IgD-negative memory B cell (primary cell): ENCODE measurements around the gene RAI14. TPM values are rescaled to one million over a fixed set of nuclear protein-coding genes. Genes with fewer than 3 reads are reported as not detected.
"Not testable (repeated sequence)": the region's sequence is repeated elsewhere in the genome, so short reads cannot be mapped to it uniquely, and the experiment has no call there.

ENCODE experiments used
- H3K27ac Mint-ChIP-seq, 3 donors: one replicate each; pipeline ENCODE4 v1.8.0; 2020 to 2022; ENCODE audit warnings: mild to moderate bottlenecking in 3 of 3, mixed read lengths in 3 of 3, moderate library complexity in 1 of 3
- H3K27me3 Mint-ChIP-seq: one replicate; pipeline ENCODE4 v1.8.0; 2021; ENCODE audit warnings: mixed read lengths
- H3K36me3 Mint-ChIP-seq: one replicate; pipeline ENCODE4 v1.8.0; 2020; ENCODE audit warnings: mild to moderate bottlenecking, mixed read lengths
- H3K4me1 Mint-ChIP-seq, 3 donors: one replicate each; pipeline ENCODE4 v1.8.0; 2020 to 2022; ENCODE audit warnings: mixed read lengths in 3 of 3, mild to moderate bottlenecking in 1 of 3
- H3K4me3 Mint-ChIP-seq, 4 donors: one replicate each; pipeline ENCODE4 v1.8.0; 2020 to 2022; ENCODE audit warnings: mild to moderate bottlenecking in 4 of 4, mixed read lengths in 4 of 4, moderate library complexity in 3 of 4
- H3K9me3 Mint-ChIP-seq, 3 donors: one replicate each; pipeline ENCODE4 v1.8.0; 2020 to 2021; ENCODE audit warnings: mixed read lengths in 3 of 3, mild to moderate bottlenecking in 1 of 3
- polyA plus RNA-seq: library from polyadenylated mRNA; unstranded; fragments of 300-500 nt; fragmentation: Illumina TruSeq; gene quantifications from one replicate; pipeline ENCODE4 v1.2.3, GENCODE V29; 2021

Gene RAI14
- polyA plus RNA-seq, 1 donor from 2014 or later, result 1.2 TPM

DNA sequence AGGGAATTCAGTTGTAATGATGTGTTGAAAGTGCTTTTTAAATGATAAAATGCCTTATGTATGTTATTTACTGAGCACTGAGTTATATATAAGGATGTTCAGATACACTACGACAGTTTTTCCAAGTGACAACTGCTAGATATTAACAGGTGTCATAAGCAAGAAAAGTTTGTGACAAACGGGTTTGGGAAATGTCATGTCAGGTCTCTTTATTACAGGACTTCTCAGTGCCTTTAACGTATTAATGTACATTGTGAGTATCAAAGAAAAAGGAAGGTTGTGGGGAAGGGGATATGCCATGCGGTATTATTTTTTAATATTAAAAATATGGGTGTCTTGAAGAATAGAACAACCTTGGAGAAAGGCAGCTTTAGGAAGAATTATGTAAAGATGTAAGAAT, 56.4 kb downstream of the RAI14 start:
- Mint-ChIP-seq H3K4me3 (no peak overlapping the region), H3K27me3 (peaks cover 3% of the 10 kb centered on the region), H3K27ac (no peak overlapping the region), H3K36me3 (peaks cover 2% of the 10 kb centered on the region), H3K9me3 (no peaks in the 10 kb centered on the region), H3K4me1 (peaks cover 0 to 3% (median 0%) of the 10 kb centered on the region in 3 donors)

DNA sequence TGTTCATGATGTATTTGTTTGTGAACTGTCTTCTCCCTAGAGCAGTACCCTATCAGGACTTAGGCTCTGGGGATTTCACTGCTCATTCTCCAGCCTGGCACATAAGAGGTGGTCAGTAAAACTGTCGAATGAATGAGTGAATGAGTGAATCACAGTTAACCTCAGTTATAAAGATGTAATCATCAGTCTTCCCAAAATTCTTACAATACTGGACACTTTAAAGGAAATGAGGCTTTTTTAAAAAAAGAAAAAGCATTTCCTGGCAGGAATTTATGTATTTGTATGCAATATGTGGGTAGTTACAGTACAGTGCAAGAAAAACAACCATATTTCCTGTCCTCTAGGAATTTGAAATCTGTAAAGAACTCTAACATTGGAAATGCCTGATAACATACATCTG, 59.6 kb downstream of the RAI14 start:
- Mint-ChIP-seq H3K27me3 (peaks cover 3% of the 10 kb centered on the region), H3K36me3 (peaks cover 2% of the 10 kb centered on the region), H3K9me3 (no peaks in the 10 kb centered on the region), H3K4me3 (no peak overlapping the region), H3K4me1 (no peaks in the 10 kb centered on the region), H3K27ac (no peak overlapping the region)

DNA sequence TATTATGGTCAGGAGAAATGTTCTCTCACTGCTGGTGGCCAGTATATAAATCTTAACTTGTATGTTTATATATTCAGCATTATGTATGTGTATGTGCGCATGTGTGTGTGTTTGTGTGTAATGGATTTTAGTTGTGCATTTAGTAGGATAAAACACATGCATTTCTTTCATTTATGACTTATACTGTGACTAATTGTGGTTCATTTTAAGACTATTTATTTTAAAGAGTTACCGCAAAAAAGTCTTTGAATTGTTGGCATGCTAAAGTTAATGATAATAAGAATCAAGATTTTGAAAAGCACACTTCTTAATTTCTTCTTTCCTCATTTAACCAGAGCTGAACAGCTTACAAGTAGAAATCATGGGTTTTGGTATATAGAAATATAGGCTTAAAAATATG, 60.9 kb downstream of the RAI14 start:
- Mint-ChIP-seq H3K27me3 (peaks cover 4% of the 10 kb centered on the region), H3K27ac (no peak overlapping the region), H3K4me1 (no peaks in the 10 kb centered on the region), H3K4me3 (no peak overlapping the region), H3K9me3 (peaks cover 0 to 2% (median 0%) of the 10 kb centered on the region in 3 donors), H3K36me3 (peaks cover 2% of the 10 kb centered on the region)

DNA sequence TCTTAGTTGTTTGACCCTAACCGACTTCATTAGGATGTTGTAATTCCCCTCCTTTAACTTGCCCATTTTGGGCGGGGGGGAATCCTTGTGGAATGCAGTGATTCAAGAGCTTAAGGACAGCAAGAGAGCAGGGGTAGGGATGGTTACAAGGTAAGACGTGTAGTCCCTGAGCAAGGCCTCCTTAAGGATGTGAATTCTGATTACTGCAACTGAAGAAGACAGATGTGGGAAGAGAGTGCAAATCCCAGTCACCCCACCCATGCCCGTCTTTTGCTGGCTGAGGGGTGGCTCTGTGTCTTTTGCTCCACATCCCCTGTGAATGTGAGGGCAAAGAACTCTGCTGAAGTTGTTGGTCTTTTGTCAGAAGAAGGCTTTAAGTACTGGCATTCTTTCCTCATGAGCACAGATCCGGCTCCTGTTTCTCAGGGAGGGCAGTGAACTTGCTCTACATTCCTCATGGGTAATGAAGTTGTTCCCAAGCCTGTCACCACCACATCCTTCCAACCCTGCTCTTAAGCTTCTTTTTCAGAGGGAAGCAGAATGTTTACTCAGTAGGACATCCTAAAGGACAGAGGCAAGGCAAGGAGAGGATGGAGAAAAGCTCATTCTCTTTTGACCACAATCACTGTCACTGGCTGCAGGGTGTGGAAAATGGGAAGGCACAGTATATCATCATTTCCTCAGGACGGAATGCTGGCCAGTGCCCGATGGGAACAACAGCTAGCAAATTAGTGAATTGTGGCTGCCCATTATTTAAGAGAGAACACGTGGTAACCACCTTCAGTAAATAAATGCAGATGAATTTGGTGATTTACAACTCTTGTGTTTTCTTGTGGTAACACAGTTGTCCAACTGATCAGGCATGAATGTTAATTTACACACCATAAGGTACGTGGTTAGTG, 61.5 kb downstream of the RAI14 start:
- no peak overlapping the region for H3K27ac Mint-ChIP-seq
- no peak overlapping the region for H3K4me3 Mint-ChIP-seq
- H3K36me3 Mint-ChIP-seq, result peaks cover 2% of the 10 kb centered on the region
- peaks cover 4% of the 10 kb centered on the region for H3K27me3 Mint-ChIP-seq
- H3K9me3 Mint-ChIP-seq, result peaks cover 0 to 2% (median 0%) of the 10 kb centered on the region in 3 donors
- no peaks in the 10 kb centered on the region for H3K4me1 Mint-ChIP-seq

DNA sequence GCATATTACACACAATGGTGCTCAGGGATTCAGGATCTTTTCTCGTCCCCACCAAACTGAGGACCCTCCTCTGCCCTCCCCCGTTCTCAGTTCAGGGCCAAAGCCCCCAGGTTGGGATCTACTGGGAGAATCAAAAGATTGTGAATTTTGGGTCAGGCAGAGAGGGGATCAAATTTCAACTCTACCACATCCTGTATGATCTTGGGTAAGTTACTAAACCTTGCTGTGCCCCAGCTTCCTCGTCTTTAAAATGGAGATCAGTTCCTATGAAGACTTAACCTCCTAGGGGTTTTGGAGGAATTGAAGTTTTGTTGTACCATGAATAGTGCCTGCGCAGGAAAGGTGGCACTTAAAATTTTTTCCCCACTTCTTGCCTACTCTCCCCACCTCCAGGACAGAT, 62.4 kb downstream of the RAI14 start:
- H3K27ac Mint-ChIP-seq, result no peak overlapping the region
- peaks cover 0 to 2% (median 0%) of the 10 kb centered on the region in 3 donors for H3K9me3 Mint-ChIP-seq
- H3K4me1 Mint-ChIP-seq, result no peaks in the 10 kb centered on the region
- H3K27me3 Mint-ChIP-seq, result peaks cover 4% of the 10 kb centered on the region
- H3K36me3 Mint-ChIP-seq, result peaks cover 2% of the 10 kb centered on the region
- no peak overlapping the region for H3K4me3 Mint-ChIP-seq

DNA sequence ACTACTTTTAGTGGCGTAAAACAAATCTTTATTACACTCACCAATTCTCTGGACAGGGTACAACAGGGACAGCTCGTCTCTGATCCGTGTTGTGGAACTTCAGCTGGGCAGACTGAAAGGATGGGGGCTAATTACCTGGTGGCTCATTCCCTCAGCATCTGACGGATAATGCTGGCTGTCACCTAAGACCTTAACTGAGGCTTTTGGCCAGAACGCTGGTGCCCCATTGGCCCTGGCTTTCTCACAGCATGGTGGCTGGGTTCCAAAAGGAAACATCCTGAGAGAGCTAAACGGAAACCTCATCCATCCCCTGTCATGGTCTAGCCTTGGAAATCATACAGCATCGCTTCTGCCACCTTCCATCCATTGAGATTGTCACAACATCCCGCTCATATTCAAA, 62.9 kb downstream of the RAI14 start:
- peaks cover 0 to 2% (median 0%) of the 10 kb centered on the region in 3 donors for H3K9me3 Mint-ChIP-seq
- H3K27me3 Mint-ChIP-seq, result peaks cover 4% of the 10 kb centered on the region
- no peak overlapping the region for H3K27ac Mint-ChIP-seq
- H3K4me1 Mint-ChIP-seq, result no peaks in the 10 kb centered on the region
- H3K4me3 Mint-ChIP-seq, result no peak overlapping the region
- H3K36me3 Mint-ChIP-seq, result peaks cover 2% of the 10 kb centered on the region

DNA sequence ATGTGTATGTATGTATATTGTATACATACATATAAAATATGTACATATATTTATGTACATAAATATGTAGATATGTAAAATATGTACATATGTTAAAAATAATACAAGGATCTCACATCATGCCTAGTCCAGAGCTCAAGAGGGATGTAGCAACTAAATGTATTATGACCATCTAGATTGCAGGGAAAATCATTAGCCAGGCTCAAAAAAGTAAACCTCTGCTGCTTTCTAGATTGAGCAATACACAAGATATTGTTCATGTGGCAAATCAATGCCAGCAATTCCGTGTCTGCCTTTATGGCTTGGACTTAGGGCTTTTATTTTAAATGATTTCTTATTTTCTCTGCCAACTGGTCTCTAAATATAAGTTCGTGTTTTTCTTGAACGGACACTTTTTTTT, 65.2 kb downstream of the RAI14 start:
- Mint-ChIP-seq H3K4me3 (no peak overlapping the region), H3K9me3 (peaks cover 0 to 4% (median 0%) of the 10 kb centered on the region in 3 donors), H3K36me3 (no peaks in the 10 kb centered on the region)

DNA sequence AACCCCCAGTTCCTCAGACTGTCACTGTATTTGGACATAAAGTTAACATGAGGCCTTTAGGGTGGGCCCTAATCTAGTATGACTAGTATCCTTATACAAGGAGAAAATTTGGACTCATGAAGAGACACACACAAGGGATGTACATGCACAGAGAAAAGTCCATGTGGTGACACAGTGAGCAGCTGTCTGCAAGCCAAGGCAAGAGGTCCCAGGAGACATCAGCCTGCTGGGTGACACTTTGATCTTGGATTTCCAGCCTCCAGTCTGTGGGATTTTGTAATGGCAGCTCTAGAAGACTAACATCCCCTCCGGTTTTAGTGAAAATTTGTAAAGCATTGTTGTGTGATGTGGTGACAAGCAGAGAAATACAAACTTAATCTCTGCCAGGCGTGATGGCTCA, 66.1 kb downstream of the RAI14 start:
- no peak overlapping the region for H3K27ac Mint-ChIP-seq
- no peaks in the 10 kb centered on the region for H3K4me1 Mint-ChIP-seq
- no peak overlapping the region for H3K4me3 Mint-ChIP-seq
- H3K36me3 Mint-ChIP-seq, result no peaks in the 10 kb centered on the region
- peaks cover 2% of the 10 kb centered on the region for H3K27me3 Mint-ChIP-seq
- peaks cover 3 to 7% (median 6%) of the 10 kb centered on the region in 3 donors for H3K9me3 Mint-ChIP-seq

More for the DNA sequence above, 65.2 kb downstream of the RAI14 start:
- Mint-ChIP-seq H3K27me3 (peaks cover 2% of the 10 kb centered on the region), H3K4me1 (no peaks in the 10 kb centered on the region), H3K27ac (no peak overlapping the region)

DNA sequence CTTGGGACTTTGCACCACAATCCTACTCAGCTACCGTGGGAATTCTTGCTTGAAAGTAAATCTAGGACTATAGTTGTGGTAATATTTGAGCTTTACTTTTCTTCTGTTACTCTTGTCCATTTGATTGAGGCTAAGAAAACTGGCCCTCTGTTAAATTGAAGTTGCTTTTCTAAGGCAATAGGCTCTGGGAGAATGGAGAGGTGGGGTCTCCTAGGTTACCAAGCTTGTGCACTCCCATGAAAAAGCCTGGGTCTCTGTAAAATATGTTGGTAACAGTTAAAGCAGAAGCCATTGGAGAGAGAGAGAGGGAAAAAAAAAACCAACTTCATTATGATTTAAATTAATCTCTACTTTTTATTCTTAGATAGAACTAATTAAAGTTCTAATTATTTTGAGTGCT, 68.6 kb downstream of the RAI14 start:
- H3K27me3 Mint-ChIP-seq, result peaks cover 6% of the 10 kb centered on the region
- H3K4me1 Mint-ChIP-seq, result no peaks in the 10 kb centered on the region
- H3K36me3 Mint-ChIP-seq, result no peaks in the 10 kb centered on the region
- no peak overlapping the region for H3K4me3 Mint-ChIP-seq
- H3K27ac Mint-ChIP-seq, result no peak overlapping the region
- peaks cover 3 to 16% (median 7%) of the 10 kb centered on the region in 3 donors for H3K9me3 Mint-ChIP-seq

DNA sequence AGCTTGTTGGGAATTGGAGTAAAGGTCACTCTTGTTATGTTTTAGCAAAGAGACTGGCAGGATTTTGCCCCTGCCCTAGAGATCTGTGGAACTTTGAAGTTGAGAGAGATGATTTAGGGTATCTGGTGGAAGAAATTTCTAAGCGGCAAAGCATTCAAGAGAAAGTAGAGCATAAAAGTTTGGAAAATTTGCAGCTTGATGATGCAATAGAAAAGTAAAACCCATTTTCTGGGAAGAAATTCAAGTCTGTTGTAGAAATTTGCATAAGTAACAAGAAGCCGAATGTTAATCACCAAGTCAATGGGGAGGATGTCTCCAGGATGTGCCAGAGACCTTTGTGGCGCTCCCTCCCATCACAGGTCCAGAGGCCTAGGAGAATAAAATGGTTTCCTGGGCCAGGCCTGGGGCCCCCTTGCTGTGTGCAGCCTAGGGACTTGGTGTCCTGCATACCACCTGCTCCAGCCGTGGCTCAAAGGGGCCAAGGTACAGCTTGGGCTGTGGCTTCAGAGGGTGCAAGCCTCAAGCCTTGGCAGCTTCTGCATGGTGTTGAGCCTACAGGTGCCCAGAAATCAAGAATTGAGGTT, 71.1 kb downstream of the RAI14 start:
- not testable (repeated sequence) for H3K27me3 Mint-ChIP-seq, H3K36me3 Mint-ChIP-seq, H3K27ac Mint-ChIP-seq, H3K4me3 Mint-ChIP-seq, H3K4me1 Mint-ChIP-seq
- peaks cover 3 to 16% (median 5%) of the 10 kb centered on the region in 3 donors for H3K9me3 Mint-ChIP-seq

DNA sequence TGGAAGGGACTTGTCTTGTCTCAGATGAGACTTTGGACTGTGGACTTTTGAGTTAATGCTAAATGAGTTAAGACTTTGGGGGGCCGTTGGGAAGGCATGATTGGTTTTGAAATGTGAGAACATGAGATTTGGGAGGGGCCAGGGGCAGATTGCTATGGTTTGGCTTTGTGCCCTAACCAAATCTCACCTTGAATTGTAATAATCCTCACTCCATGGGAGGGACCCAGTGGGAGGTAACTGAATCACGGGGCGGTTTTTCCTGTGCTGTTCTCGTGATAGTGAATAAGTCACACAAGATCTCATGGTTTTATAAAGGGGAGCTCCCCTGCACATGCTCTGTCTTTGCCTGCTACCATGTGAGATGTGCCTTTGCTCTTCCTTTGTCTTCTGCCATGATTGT, 72.1 kb downstream of the RAI14 start:
- Mint-ChIP-seq H3K36me3 (no peaks in the 10 kb centered on the region), H3K27ac (no peak overlapping the region), H3K27me3 (peaks cover 4% of the 10 kb centered on the region), H3K4me1 (no peaks in the 10 kb centered on the region), H3K4me3 (peak overlapping the region in 1 of 4 donors; percentile 35), H3K9me3 (peaks cover 3 to 16% (median 5%) of the 10 kb centered on the region in 3 donors)

DNA sequence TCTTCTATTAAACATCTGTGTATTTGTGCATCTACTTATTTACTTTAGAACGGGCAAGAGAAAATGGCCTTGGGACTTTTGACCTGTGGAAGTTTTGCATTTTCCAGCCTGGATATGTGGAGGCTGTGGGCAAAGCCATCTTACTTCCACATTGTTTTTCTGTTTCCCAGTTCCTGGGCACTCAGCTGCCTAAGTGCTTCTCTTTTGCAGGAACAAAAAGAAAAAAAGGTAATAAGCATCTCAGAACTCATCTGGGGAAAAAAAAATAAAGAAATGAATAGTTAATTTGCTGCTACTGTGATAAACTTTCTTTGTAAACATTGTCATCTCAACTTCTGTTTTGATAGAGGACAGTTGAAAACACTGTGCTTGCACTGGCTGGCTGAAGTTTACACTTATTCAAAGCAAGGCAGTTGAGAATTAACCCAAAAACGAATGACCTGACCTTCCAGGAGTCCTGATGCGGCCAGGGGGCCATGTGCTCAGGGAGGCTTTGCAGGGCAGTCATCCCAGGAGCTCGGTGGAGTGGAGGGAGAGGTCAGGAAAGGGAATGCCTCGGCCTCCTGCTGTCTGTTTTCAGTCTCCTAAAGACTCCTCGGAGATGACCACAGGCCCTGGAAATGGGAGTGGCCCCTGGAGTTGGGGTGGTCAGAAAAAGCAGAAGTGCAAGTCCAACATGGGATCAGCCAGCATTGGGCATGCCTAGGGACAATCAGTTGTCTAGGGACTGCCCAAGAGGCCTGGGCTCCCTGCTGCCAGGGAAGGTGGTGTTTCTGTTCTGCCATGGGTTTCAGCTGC, 75.5 kb downstream of the RAI14 start:
- peaks cover 4% of the 10 kb centered on the region for H3K27me3 Mint-ChIP-seq
- H3K9me3 Mint-ChIP-seq, result peaks cover 3 to 15% (median 4%) of the 10 kb centered on the region in 3 donors
- H3K36me3 Mint-ChIP-seq, result no peaks in the 10 kb centered on the region
- H3K4me1 Mint-ChIP-seq, result no peaks in the 10 kb centered on the region
- H3K4me3 Mint-ChIP-seq, result no peak overlapping the region
- H3K27ac Mint-ChIP-seq, result no peak overlapping the region

DNA sequence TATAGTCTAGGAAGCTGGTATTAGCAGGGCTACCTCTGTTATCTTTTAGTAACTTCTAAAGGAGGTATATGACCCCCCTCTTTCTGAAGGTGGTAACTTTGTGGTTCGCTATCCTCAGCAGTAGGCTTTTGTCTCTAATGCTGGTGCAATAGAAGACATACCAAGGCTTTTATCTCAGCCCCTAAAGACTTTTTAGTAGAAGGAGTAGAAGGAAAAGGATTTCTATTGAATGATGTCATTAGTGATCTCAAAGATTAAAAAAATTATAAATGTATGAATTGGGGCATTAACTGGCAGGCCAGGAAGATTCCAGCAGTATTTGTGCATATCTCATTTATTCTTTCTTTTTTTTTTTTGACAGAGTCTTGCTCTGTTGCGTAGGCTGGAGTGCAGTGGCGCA, 78.2 kb downstream of the RAI14 start:
- Mint-ChIP-seq H3K4me1 (peaks cover 0 to 4% (median 0%) of the 10 kb centered on the region in 3 donors), H3K9me3 (no peaks in the 10 kb centered on the region), H3K27ac (no peak overlapping the region), H3K4me3 (no peak overlapping the region), H3K27me3 (no peaks in the 10 kb centered on the region), H3K36me3 (no peaks in the 10 kb centered on the region)

DNA sequence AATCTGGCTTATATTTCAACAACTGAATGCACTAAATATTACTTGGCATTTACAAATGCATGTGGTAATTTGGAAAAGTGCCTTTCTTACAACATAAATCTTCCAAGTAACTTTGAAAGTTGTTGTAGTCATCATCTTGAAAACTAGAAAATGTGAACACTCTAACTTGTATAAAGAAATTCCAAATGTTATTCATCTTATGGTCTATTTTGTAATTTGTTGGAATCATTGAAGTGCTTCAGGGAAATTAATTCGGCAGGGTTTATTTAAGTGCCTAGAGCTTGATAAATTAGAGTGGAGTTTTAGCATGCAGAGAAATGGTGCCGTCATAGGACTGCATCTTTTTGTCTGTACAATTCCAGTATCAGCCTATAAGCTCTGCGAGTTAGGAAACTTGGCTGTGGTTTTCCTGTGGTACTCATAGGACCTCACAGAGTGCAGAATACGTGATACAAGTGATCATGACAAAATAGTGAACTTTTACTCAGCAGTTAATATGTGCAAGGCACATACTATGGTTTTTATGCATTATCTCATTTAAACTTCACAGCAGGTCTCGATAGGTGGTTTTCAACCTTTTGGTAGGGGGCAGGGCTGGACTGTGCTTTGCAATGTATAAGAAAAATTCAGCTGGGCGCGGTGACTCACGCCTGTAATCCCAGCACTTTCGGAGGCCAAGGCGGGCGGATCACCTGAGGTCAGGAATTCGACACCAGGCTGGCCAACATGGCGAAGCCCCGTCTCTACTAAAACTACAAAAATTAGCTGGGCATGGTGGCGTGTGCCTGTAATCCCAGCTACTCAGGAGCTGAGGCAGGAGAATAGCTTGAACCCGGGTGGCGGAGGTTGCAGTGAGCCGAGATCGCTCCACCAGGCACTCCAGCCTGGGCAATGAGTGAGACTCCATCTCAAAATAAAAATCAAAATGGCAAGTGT, 79.6 kb downstream of the RAI14 start:
- Mint-ChIP-seq H3K27ac (no peak overlapping the region), H3K36me3 (no peaks in the 10 kb centered on the region), H3K4me1 (peaks cover 0 to 4% (median 0%) of the 10 kb centered on the region in 3 donors), H3K9me3 (no peaks in the 10 kb centered on the region), H3K27me3 (no peaks in the 10 kb centered on the region), H3K4me3 (no peak overlapping the region)
